ENCODE measurements around the gene ARMC6.

GRCh38 chr19:19062454-19063182, 29.2 kb downstream of the ARMC6 start:
- TF ChIP-seq ZNF292 (CRISPR knock-in tag; IDR thresholded peaks at IDR 0.05; ENCODE audit: borderline replicate concordance, low read depth) (no peak), EP300 (IDR thresholded peaks at IDR 0.05; ENCODE audit: low read depth in 2 of 2, low read length in 2 of 2) (no peak), EP300 (CRISPR knock-in tag; IDR thresholded peaks at IDR 0.05; ENCODE audit: borderline replicate concordance) (no peak), POLR2AphosphoS5 (IDR thresholded peaks at IDR 0.05; ENCODE audit: low read depth, low read length) (no peak), ZNF746 (CRISPR knock-in tag; IDR thresholded peaks at IDR 0.05) (no peak)

Measured in HepG2 (cell line).